GM18861 (cell line): Measurements from ENCODE around the gene ATP6V1G2.
"Not testable (repeated sequence)": the region's sequence is repeated elsewhere in the genome, so short reads cannot be mapped to it uniquely, and the experiment has no call there.

Experiments
- ATAC-seq: cut with Tn5 transposase; IDR thresholded peaks from one replicate; pipeline ENCODE4 v1.9.1; 2021; ENCODE audit not compliant: unreplicated experiment

ATP6V1G2 gene

GRCh38 chr6:31529329-31530150, 16.9 kb downstream of the ATP6V1G2 start:
- ATAC-seq, result no peak

GRCh38 chr6:31528821-31529328, 17.5 kb downstream of the ATP6V1G2 start, which contains the start of gene MCCD1:
Gene MCCD1, plus strand, starts transcription at chr6:31528962. Its CDS starts 53 bp downstream, at chr6:31529015.
- ATAC-seq, result no peak

GRCh38 chr6:31528307-31528777, 18.1 kb downstream of the ATP6V1G2 start:
- no peak for ATAC-seq

GRCh38 chr6:31525932-31526591, 20.3 kb downstream of the ATP6V1G2 start:
- no peak for ATAC-seq

- no peak for ATAC-seq
These were observed 20.9 kb downstream of the ATP6V1G2 start for GRCh38 chr6:31525553-31525931.

GRCh38 chr6:31521835-31522234, 24.6 kb downstream of the ATP6V1G2 start:
- no peak for ATAC-seq

GRCh38 chr6:31513456-31514165, 32.8 kb downstream of the ATP6V1G2 start:
- ATAC-seq, result no peak

- no peak for ATAC-seq
These were observed 36.4 kb downstream of the ATP6V1G2 start for GRCh38 chr6:31510007-31510406.

GRCh38 chr6:31509036-31509435, 37.4 kb downstream of the ATP6V1G2 start:
- not testable (repeated sequence) for ATAC-seq

- ATAC-seq, result no peak
These were observed 43.8 kb downstream of the ATP6V1G2 start for GRCh38 chr6:31502586-31502985.

- ATAC-seq, result not testable (repeated sequence)
These were observed 46.8 kb downstream of the ATP6V1G2 start for GRCh38 chr6:31499648-31500047.

- no peak for ATAC-seq
These were observed 47.7 kb downstream of the ATP6V1G2 start for GRCh38 chr6:31498748-31499147.

GRCh38 chr6:31497531-31498476, 48.6 kb downstream of the ATP6V1G2 start, which contains the start of gene MICB:
Gene MICB, plus strand, starts transcription at chr6:31498145. Its CDS starts 49 bp downstream, at chr6:31498194.
- ATAC-seq, result no peak

- ATAC-seq, result not testable (repeated sequence)
These were observed 49.6 kb downstream of the ATP6V1G2 start for GRCh38 chr6:31496826-31497225.

GRCh38 chr6:31495580-31495979, 50.8 kb downstream of the ATP6V1G2 start:
- ATAC-seq, result no peak
